ENCODE measurements around the gene WDR82. TPM values are rescaled to one million over a fixed set of nuclear protein-coding genes. Genes with fewer than 3 reads are reported as not detected.

The WDR82 gene
- total RNA-seq, 4 donors from 2014 or later = 66.4 to 76.4 (median 72.2) TPM

- intact Hi-C loops (cut with DNase I) = loop anchor here (5.0 to 10.0 kb wide), 2 partner anchors 111 to 173 kb away; no protein-coding TSS in a partner anchor
- peaks cover 3 to 6% of the 10 kb centered on the region in 2 donors for H3K4me1 ChIP-seq
- DNase-seq = peak; percentile 60 to 72
- no peak overlapping the region for H3K4me3 ChIP-seq (replicated peaks in 1 of 3)
- TF ChIP-seq POLR2A (IDR thresholded peaks at IDR 0.05) = no peak
- TF ChIP-seq, protein P1, sequence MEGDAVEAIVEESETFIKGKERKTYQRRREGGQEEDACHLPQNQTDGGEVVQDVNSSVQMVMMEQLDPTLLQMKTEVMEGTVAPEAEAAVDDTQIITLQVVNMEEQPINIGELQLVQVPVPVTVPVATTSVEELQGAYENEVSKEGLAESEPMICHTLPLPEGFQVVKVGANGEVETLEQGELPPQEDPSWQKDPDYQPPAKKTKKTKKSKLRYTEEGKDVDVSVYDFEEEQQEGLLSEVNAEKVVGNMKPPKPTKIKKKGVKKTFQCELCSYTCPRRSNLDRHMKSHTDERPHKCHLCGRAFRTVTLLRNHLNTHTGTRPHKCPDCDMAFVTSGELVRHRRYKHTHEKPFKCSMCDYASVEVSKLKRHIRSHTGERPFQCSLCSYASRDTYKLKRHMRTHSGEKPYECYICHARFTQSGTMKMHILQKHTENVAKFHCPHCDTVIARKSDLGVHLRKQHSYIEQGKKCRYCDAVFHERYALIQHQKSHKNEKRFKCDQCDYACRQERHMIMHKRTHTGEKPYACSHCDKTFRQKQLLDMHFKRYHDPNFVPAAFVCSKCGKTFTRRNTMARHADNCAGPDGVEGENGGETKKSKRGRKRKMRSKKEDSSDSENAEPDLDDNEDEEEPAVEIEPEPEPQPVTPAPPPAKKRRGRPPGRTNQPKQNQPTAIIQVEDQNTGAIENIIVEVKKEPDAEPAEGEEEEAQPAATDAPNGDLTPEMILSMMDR (IDR thresholded peaks at IDR 0.05) = peak; percentile 63 to 82 (median 78)
- no peaks in the 10 kb centered on the region for H3K27me3 ChIP-seq
- 78 to 90% methylated on average over 8 to 23 of the region's 34 CpGs for WGBS, 2 donors
- H3K36me3 ChIP-seq = peaks cover 31 to 33% of the 10 kb centered on the region in 2 donors
- no peaks in the 10 kb centered on the region for H3K9me3 ChIP-seq
- H3K27ac ChIP-seq = no peak overlapping the region
These were observed 46.8 kb downstream of the WDR82 start for GRCh38 chr3:52231502-52232278.

DNA sequence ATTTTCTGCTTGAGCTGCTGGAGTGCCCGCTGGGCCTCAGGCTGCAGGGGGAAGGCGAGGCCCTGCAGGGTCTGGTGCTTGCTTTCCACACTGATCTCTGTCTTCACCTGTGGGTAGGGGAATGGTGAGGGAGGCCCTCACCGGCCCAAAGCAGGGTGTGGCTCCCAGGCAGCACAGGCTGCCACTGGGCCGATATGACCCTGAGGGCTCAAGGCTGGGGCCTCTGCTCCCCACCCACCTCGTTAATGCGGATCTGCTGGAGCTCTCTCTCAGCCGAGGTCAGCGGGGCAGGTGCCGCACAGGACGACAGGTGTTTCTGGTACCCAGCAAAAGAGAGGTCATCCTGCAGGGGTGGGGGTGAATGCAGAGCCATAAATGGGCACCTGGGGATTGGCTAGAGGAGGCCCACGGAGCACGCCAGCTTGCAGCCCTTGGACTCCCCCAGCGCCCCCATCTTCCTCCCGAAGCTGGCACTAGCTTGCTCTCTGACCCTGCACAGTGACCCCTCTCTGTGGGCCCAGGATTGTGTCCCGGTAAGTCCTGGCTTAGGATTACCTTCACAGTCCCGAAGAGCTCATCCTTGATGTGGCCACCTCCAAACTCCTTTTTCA lies 47.5 kb downstream of the WDR82 start:
- DNase-seq = no peak
- H3K36me3 ChIP-seq = peaks cover 31 to 33% of the 10 kb centered on the region in 2 donors
- 94 to 95% methylated on average over 10 to 13 of the region's 16 CpGs for WGBS, 2 donors
- TF ChIP-seq POLR2A (IDR thresholded peaks at IDR 0.05) = no peak
- TF ChIP-seq, protein P1 (IDR thresholded peaks at IDR 0.05) = no peak
- no peak overlapping the region for H3K27ac ChIP-seq
- H3K4me3 ChIP-seq (replicated peaks in 1 of 3) = no peak overlapping the region
- intact Hi-C loops (cut with DNase I) = loop anchor here (5.0 to 10.0 kb wide), 2 partner anchors 111 to 174 kb away; no protein-coding TSS in a partner anchor
- H3K27me3 ChIP-seq = no peaks in the 10 kb centered on the region
- H3K9me3 ChIP-seq = no peaks in the 10 kb centered on the region
- no peaks in the 10 kb centered on the region for H3K4me1 ChIP-seq

GRCh38 chr3:52230461-52230860 lies 48.0 kb downstream of the WDR82 start:
- no peak for DNase-seq
- no peaks in the 10 kb centered on the region for H3K9me3 ChIP-seq
- intact Hi-C loops (cut with DNase I) = loop anchor here (5.0 to 10.0 kb wide), 2 partner anchors 112 to 174 kb away; no protein-coding TSS in a partner anchor
- peaks cover 31 to 33% of the 10 kb centered on the region in 2 donors for H3K36me3 ChIP-seq
- H3K27me3 ChIP-seq = no peaks in the 10 kb centered on the region
- H3K27ac ChIP-seq = no peak overlapping the region
- 96% methylated on average over 6 of the region's 6 CpGs for WGBS, 2 donors
- TF ChIP-seq, protein P1 (IDR thresholded peaks at IDR 0.05) = no peak
- TF ChIP-seq POLR2A (IDR thresholded peaks at IDR 0.05) = no peak
- no peak overlapping the region for H3K4me3 ChIP-seq (replicated peaks in 1 of 3)
- H3K4me1 ChIP-seq = no peaks in the 10 kb centered on the region

DNA sequence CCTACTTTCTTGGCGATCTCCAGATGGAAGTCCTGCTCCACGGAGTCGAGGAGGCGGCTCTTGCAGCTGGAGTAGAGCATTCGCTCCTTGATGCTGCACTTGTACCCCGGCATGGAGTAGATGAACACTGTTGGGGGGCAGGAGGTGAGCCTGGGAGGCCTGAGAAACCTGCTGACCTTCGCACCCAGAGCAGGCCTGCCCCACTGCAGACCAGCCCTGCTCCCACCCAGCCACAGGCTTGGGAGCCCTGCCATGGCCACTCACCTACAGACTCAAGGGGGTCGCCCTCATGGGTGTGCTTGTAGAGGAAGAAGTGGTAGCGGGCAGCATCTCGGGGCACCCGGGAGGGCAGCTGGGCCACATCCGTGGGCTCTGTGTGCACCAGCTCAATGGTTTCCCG lies 48.8 kb downstream of the WDR82 start:
- Histone ChIP-seq H3K27ac (no peak overlapping the region), H3K36me3 (peaks cover 31 to 33% of the 10 kb centered on the region in 2 donors), H3K4me1 (no peaks in the 10 kb centered on the region), H3K4me3 (replicated peaks in 1 of 3) (no peak overlapping the region), H3K9me3 (no peaks in the 10 kb centered on the region), H3K27me3 (no peaks in the 10 kb centered on the region)
- no peak for DNase-seq
- WGBS, 2 donors = 95 to 96% methylated on average over 7 of the region's 13 CpGs
- intact Hi-C loops (cut with DNase I) = loop anchor here (5.0 to 10.0 kb wide), 2 partner anchors 113 to 175 kb away; no protein-coding TSS in a partner anchor
- no peak for TF ChIP-seq POLR2A (IDR thresholded peaks at IDR 0.05)

GRCh38 chr3:52228751-52229291 lies 49.6 kb downstream of the WDR82 start:
- TF ChIP-seq, protein P1 (IDR thresholded peaks at IDR 0.05) = no peak
- no peak for TF ChIP-seq POLR2A (IDR thresholded peaks at IDR 0.05)
- intact Hi-C loops (cut with DNase I) = no loop called here
- Histone ChIP-seq H3K27ac (no peak overlapping the region), H3K4me1 (no peaks in the 10 kb centered on the region), H3K9me3 (no peaks in the 10 kb centered on the region), H3K36me3 (peaks cover 31 to 33% of the 10 kb centered on the region in 2 donors), H3K27me3 (no peaks in the 10 kb centered on the region), H3K4me3 (replicated peaks in 1 of 3) (no peak overlapping the region)
- WGBS, 2 donors = 96% methylated on average over 12 to 14 of the region's 21 CpGs
- DNase-seq = no peak
